ENCODE data around the gene CYP11A1.

CYP11A1 gene

DNA sequence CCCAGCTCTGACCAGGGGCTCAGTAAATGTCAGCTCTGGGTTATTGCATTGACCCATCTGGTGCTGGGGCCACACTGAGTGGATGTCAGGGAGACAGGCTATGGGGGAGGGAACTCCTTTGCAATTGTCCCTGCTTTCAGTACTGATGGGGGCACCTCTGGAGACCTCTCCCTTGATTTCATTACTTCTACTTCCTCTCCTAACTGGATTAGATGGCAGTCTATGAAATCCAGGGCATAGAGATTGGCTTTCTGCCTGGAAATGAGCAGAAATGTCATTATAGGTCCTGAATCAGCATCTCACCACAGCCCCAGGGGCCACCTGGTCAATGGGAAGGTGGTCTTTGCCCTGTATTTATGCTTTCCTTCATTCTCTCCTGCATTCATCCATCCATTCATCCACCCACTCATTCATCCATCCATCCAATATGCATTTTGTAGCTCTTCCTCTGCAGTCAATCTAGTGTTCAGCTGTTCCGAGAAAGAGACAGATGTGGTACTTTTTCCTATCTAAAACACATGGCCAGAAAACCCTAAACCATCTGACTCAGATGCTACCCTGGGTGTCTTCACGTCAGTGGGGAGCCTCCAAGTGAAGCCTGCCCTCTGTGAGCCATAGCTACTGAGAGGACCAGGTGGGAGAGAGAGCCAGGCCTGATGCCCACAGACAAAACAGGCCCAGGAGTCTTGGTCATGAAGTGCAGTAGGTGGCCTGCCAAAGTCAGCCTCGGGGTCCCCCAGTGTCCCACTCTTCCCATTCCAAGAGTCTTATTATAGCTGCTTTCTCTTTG lies 74.2 kb downstream of the CYP11A1 start:
- DNase-seq = no peak

DNA sequence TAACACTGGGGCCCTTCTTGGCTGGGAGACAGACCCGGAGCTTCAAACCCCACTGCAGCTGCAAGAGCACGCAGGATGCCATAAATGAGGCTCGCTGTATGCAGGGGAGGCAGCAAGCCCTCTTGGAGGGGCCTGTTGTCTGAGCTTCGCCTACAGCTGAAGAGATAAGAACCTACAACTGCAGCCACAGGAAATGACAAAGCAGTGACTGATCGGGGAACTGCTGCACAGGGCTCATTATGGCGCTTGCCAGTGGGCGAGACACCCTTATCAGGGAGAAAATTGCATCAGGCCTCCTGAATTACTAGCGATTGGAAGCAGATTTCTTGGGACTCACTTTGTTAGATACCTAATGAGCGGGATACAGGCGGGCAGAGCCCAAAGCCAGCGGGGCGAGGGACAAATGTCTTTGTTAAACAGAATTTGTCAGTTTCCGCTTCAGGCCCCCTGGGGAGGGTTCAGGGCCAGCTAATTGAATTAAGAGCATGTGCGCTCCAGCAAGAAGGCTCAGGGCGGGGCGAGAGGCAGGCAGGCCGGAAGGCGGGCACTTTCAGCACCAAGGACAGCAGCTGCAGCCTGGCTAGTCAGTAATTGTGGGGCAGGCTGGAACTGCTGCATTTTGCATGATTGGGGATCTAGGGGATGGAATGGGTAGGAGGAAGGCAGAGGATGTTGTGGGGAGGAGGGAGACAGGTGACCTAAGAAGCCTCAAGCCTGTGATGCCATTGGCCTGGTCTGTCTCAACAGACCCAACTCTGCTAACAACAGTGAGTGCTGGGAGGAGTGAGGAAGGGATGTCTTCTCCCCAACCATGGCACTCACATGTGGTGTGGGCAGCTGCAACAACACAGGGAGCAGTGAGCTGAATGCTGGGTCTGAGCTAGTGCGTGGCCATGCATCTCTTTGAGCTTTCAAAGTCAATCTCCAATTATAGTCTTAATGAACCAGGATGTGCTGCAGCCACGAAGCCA lies 76.1 kb downstream of the CYP11A1 start:
- DNase-seq = peak; percentile 96

DNA sequence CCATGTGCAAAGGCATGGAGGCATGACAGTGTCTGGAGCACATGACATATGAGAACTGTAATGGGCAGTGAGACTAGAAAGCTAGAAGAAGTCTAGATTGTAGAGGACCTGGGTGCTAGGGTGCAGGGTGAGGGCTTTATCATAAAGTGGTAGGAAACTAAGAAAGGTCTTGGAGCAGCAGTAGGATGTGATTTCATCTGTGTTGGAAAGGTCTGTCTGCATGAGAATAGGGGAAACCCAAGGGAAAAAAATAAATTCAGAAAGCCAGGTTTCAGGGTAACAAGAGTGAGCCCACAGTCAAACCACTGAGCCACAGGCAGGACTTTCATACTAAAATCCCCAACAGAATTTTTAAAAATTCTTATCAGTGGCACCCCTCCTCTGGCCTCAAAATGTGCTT lies 76.8 kb downstream of the CYP11A1 start:
- no peak for DNase-seq

DNA sequence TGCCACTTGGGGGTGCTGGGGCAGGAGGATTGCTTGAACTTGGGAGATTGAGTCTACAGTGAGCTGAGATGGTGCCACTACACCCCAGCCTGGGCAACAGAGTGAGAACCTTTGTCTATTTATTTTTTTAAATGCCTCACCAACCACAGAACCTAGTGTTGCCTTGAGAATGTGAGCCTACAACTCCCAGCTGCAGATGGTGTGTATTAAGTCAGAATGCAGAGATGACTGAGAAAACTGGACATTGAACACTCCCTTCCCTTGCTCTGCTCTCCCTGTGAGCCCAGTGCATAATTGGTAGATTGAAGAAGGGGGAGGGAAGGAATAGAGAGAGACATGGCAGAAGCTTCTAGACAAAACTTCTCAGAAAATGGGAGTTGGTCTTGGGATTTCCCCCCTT lies 77.8 kb downstream of the CYP11A1 start:
- no peak for DNase-seq

Measured in hematopoietic multipotent progenitor cell treated with erythropoietin and hydrocortisone succinate and interleukin-3 and kit ligand, for 4 days (in vitro differentiated cells).